ENCODE data around the gene SEPTIN8.

Gene SEPTIN8

DNA sequence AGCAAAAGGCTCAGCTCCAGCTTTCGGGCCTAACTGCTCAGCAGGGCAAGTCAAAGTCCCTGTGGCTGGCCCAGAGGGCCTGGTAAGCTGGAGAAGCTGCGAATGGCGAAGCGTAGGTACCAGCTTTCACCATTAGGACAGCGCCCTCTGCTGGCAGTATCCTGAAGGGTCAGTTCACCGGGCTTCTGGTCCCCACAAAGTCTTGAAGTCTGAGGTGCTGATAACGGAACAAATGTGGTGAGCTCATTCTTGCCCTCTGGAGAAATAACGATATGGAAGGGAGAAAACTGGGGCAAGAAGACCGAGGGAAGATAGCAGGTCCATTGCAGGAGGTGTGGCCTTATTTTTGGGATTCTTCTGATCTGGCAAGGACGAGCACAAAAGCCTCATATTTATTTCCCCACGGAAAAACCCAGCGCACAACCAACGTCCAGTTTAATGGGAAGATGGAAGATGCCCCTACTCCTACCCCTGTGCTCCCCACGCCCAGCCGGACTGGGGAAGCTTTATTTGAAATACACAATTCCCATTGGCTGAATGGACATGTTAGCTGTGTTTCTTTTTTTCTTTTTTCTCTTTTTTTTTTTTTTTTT, 43.2 kb upstream of the SEPTIN8 start:
- no peak overlapping the region for H3K4me3 ChIP-seq (replicated peaks; ENCODE audit: insufficient read depth, low read length)

GRCh38 chr5:132819468-132819867, 42.4 kb upstream of the SEPTIN8 start:
- no peak for DNase-seq (ENCODE audit: low read depth in 1 of 2, low spot score in 1 of 2)
- no peak overlapping the region for H3K4me3 ChIP-seq (replicated peaks; ENCODE audit: insufficient read depth, low read length)
- no peak overlapping the region for H3K27ac ChIP-seq (replicated peaks)
- H3K27me3 ChIP-seq (ENCODE audit: insufficient read depth, poor library complexity, severe bottlenecking), result no peaks in the 10 kb centered on the region
- TF ChIP-seq POLR2AphosphoS5 (IDR thresholded peaks at IDR 0.05; ENCODE audit: low read depth), result no peak
- TF ChIP-seq GABPA (IDR thresholded peaks at IDR 0.05; ENCODE audit: low read depth), result no peak
- TF ChIP-seq, protein P1, sequence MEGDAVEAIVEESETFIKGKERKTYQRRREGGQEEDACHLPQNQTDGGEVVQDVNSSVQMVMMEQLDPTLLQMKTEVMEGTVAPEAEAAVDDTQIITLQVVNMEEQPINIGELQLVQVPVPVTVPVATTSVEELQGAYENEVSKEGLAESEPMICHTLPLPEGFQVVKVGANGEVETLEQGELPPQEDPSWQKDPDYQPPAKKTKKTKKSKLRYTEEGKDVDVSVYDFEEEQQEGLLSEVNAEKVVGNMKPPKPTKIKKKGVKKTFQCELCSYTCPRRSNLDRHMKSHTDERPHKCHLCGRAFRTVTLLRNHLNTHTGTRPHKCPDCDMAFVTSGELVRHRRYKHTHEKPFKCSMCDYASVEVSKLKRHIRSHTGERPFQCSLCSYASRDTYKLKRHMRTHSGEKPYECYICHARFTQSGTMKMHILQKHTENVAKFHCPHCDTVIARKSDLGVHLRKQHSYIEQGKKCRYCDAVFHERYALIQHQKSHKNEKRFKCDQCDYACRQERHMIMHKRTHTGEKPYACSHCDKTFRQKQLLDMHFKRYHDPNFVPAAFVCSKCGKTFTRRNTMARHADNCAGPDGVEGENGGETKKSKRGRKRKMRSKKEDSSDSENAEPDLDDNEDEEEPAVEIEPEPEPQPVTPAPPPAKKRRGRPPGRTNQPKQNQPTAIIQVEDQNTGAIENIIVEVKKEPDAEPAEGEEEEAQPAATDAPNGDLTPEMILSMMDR (IDR thresholded peaks at IDR 0.05; ENCODE audit: insufficient read depth, low read length), result no peak
- TF ChIP-seq SPI1 (IDR thresholded peaks at IDR 0.05; ENCODE audit: borderline replicate concordance, low read depth), result no peak
- TF ChIP-seq REST (IDR thresholded peaks at IDR 0.05; ENCODE audit: insufficient replicate concordance, low read depth), result no peak

More for the DNA sequence above, 43.2 kb upstream of the SEPTIN8 start:
- TF ChIP-seq, protein P1 (IDR thresholded peaks at IDR 0.05; ENCODE audit: insufficient read depth, low read length), result peak; percentile 35
- TF ChIP-seq POLR2AphosphoS5 (IDR thresholded peaks at IDR 0.05; ENCODE audit: low read depth), result no peak
- Histone ChIP-seq H3K27me3 (ENCODE audit: insufficient read depth, poor library complexity, severe bottlenecking) (peaks cover 2% of the 10 kb centered on the region), H3K27ac (replicated peaks) (no peak overlapping the region)
- DNase-seq (ENCODE audit: low read depth in 1 of 2, low spot score in 1 of 2), result peak in 1 of 2 experiments; percentile 80

DNA sequence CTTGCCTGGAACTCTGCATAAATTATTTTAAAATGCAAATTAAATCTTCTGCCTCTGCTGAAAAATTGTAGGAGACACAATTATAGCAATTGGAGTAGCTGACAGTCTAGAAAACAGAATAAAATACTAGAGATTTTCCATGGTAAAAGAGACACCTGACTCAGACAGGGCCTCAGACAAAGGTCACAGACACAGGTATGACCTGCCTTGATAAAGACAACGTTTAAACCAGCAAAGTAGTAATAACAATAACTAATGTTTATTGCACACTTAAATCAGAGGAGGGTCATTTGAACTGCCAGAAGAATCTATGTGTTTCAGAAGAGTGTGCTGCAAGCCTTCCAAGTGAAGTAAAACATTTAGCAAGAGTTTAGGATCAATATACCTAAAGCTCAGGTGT, 40.0 kb upstream of the SEPTIN8 start:
- TF ChIP-seq GABPA (IDR thresholded peaks at IDR 0.05; ENCODE audit: low read depth) (no peak), POLR2AphosphoS5 (IDR thresholded peaks at IDR 0.05; ENCODE audit: low read depth) (no peak), SPI1 (IDR thresholded peaks at IDR 0.05; ENCODE audit: borderline replicate concordance, low read depth) (no peak)
- TF ChIP-seq, protein P1 (IDR thresholded peaks at IDR 0.05; ENCODE audit: insufficient read depth, low read length), result no peak
- peaks cover 2% of the 10 kb centered on the region for H3K27me3 ChIP-seq (ENCODE audit: insufficient read depth, poor library complexity, severe bottlenecking)
- no peak overlapping the region for H3K27ac ChIP-seq (replicated peaks)
- H3K4me3 ChIP-seq (replicated peaks; ENCODE audit: insufficient read depth, low read length), result no peak overlapping the region
- no peak for DNase-seq (ENCODE audit: low read depth in 1 of 2, low spot score in 1 of 2)

DNA sequence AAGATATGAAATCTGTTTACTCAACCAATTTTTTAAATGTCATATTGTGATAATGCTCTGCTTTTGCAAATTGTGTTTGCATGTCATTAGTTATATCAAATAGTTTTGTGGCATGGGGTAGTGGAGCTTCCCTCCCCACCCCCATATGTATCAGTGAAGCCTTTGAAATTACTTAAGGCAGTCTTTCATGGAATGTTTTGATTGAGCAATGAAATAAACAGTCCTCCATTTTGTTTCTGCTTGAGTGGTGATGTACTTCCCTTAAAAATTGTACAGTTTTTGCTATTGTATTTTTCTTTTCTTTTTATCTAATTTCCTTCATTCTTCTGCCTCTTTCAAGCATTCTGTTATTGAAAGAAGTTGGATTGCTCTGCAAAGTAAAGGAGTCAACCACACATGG, 39.5 kb upstream of the SEPTIN8 start:
- TF ChIP-seq POLR2AphosphoS5 (IDR thresholded peaks at IDR 0.05; ENCODE audit: low read depth) (no peak), GABPA (IDR thresholded peaks at IDR 0.05; ENCODE audit: low read depth) (no peak), SPI1 (IDR thresholded peaks at IDR 0.05; ENCODE audit: borderline replicate concordance, low read depth) (no peak), REST (IDR thresholded peaks at IDR 0.05; ENCODE audit: insufficient replicate concordance, low read depth) (no peak)
- TF ChIP-seq, protein P1 (IDR thresholded peaks at IDR 0.05; ENCODE audit: insufficient read depth, low read length), result no peak
- Histone ChIP-seq H3K27ac (replicated peaks) (no peak overlapping the region), H3K27me3 (ENCODE audit: insufficient read depth, poor library complexity, severe bottlenecking) (peaks cover 2% of the 10 kb centered on the region), H3K4me3 (replicated peaks; ENCODE audit: insufficient read depth, low read length) (no peak overlapping the region)
- no peak for DNase-seq (ENCODE audit: low read depth in 1 of 2, low spot score in 1 of 2)
